Prostate gland (tissue), 2 donors: ENCODE measurements around the gene TAX1BP1.

Experiments
- CTCF ChIP-seq, 4 experiments: fragments of 200-600 bp in 2 of 4; fragments of 450-650 bp in 2 of 4; sonication (generic) in 2 of 4; IDR thresholded peaks; 1 replicate in 3 of 4; 2 replicates in 1 of 4; pipeline ENCODE4 v1.5.1; 2016 to 2019; ENCODE audit warnings: antibody characterized with exemption in 4 of 4, mild to moderate bottlenecking in 2 of 4, moderate library complexity in 2 of 4
- POLR2A ChIP-seq: fragments of 450-650 bp; IDR thresholded peaks from one replicate; pipeline ENCODE4 v1.6.1; 2016; ENCODE audit warnings: antibody characterized with exemption, mild to moderate bottlenecking
- POLR2AphosphoS5 ChIP-seq: sonication (generic); formaldehyde crosslinking; IDR thresholded peaks from one replicate; pipeline ENCODE4 v1.6.1; 2017; ENCODE audit warnings: antibody characterized with exemption

DNA sequence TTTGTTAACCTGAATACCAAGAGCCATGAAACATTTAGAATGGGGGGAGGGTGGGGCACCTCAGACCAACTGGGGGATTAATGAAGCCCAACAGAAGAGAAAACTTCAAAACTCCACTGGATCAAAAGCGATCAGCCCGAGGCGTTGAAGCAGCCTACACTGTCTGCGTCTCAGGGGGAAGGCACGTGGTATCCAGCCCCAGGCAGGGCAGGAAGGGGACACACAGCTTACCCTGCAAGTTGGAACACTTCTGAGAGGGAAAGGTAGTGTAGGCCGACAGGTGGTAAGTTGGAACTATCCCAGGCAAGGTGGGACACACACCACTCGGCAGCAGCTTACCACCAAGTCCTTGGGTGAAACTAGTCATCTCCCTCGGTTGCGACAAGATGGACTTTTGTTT is 102.9 kb downstream of the TAX1BP1 start:
- no peak for TF ChIP-seq CTCF (IDR thresholded peaks at IDR 0.05)
- TF ChIP-seq POLR2AphosphoS5, result no peak
- no peak for TF ChIP-seq POLR2A
